GM12864 (cell line): ENCODE data around the gene CDH13.

Source experiments
- DNase-seq: peaks from one replicate; pipeline ENCODE4 v3.0.0-alpha.2; 2011; ENCODE audit warnings: low read depth
- H3K4me3 ChIP-seq: 2 replicates; pipeline ENCODE4 v1.5.1; 2011; ENCODE audit warnings: mild to moderate bottlenecking, low read depth, low read length, control low read depth
- CTCF ChIP-seq: IDR thresholded peaks from 2 replicates; pipeline ENCODE4 v1.5.1; 2011; ENCODE audit warnings: low read depth, mild to moderate bottlenecking, moderate library complexity, low read length, control low read depth, inconsistent platforms; ENCODE audit errors: missing control alignments

CDH13 gene

GRCh38 chr16:83724585-83724984, 1097.8 kb downstream of the CDH13 start:
- no peak for TF ChIP-seq CTCF
- H3K4me3 ChIP-seq = no peak overlapping the region
- DNase-seq = no peak

- H3K4me3 ChIP-seq = no peak overlapping the region
- no peak for DNase-seq
- TF ChIP-seq CTCF = no peak
Observed at GRCh38 chr16:83725313-83725712, 1098.5 kb downstream of the CDH13 start.

- no peak overlapping the region for H3K4me3 ChIP-seq
- no peak for TF ChIP-seq CTCF
- DNase-seq = no peak
Observed at GRCh38 chr16:83727018-83727417, 1100.2 kb downstream of the CDH13 start.

- TF ChIP-seq CTCF = no peak
- no peak overlapping the region for H3K4me3 ChIP-seq
- DNase-seq = no peak
Observed at GRCh38 chr16:83727751-83728352, 1101.1 kb downstream of the CDH13 start.

- DNase-seq = no peak
- no peak for TF ChIP-seq CTCF
- no peak overlapping the region for H3K4me3 ChIP-seq
Observed at GRCh38 chr16:83728492-83728891, 1101.7 kb downstream of the CDH13 start.

GRCh38 chr16:83730812-83731211, 1104.0 kb downstream of the CDH13 start:
- no peak for TF ChIP-seq CTCF
- no peak for DNase-seq
- H3K4me3 ChIP-seq = no peak overlapping the region

- no peak overlapping the region for H3K4me3 ChIP-seq
- TF ChIP-seq CTCF = no peak
- no peak for DNase-seq
Observed at GRCh38 chr16:83732536-83732935, 1105.8 kb downstream of the CDH13 start.
